Mucosa of descending colon (tissue), 3 donors: ENCODE measurements around the gene YY2. TPM values are rescaled to one million over a fixed set of nuclear protein-coding genes. Genes with fewer than 3 reads are reported as not detected.

Experiments
- ATAC-seq: fragments of 200-7000 bp; cut with Tn5 transposase; one replicate; pipeline ENCODE4 v1.9.1; 2020; ENCODE audit warnings: mild to moderate bottlenecking, moderate library complexity
- DNase-seq, 3 donors: peaks; one replicate each; pipeline ENCODE4 v3.0.0-alpha.2; 2020
- H3K36me3 ChIP-seq: fragments of 200-600 bp; one replicate; pipeline ENCODE4 v1.8.0; 2021; ENCODE audit warnings: low read depth, mild to moderate bottlenecking
- H3K4me1 ChIP-seq: fragments of 200-600 bp; one replicate; pipeline ENCODE4 v1.8.0; 2021; ENCODE audit warnings: low read depth, mild to moderate bottlenecking
- H3K4me3 ChIP-seq: fragments of 200-600 bp; one replicate; pipeline ENCODE4 v1.8.0; 2021; ENCODE audit warnings: mild to moderate bottlenecking
- H3K9me3 ChIP-seq: fragments of 200-600 bp; one replicate; pipeline ENCODE4 v1.8.0; 2021; ENCODE audit warnings: mild to moderate bottlenecking
- CTCF ChIP-seq: fragments of 200-600 bp; IDR thresholded peaks from one replicate; pipeline ENCODE4 v1.8.0; 2022; ENCODE audit warnings: antibody characterized with exemption, mild to moderate bottlenecking
- intact Hi-C, 2 donors: fragments of 100-400 bp; cut with DNase I in 1 of 2; cut with micrococcal nuclease in 1 of 2; formaldehyde crosslinking; loops; one replicate each; pipeline versions ENCODE4 v1.11.0 to v1.11.1; 2022; cut with DNase I, micrococcal nuclease
- total RNA-seq, 3 donors: library from RNA; stranded (reverse); fragmentation: NEBNext Ultra II Directional in 2 of 3; extraction: Animal tissue kit (Norgen Biotek cat#: 25700) in 2 of 3; gene quantifications; one replicate each; pipeline versions ENCODE4 v1.2.1 to v1.2.4, GENCODE V29; 2021 to 2023
- donor health status: DM: no; HTN: no; CAD: no; lungs with moderate emphysema.
- donor health status: DM: no; HTN: no; CAD: no.
- donor health status: DM: no; HTN: yes; CAD: no.

Gene YY2
- total RNA-seq, 3 donors from 2014 or later, result 1.2 to 1.9 (median 1.9) TPM

GRCh38 chrX:21875013-21875412 is 19.2 kb downstream of the YY2 start:
- no peak for DNase-seq
- no peak overlapping the region for H3K4me3 ChIP-seq
- H3K36me3 ChIP-seq, result no peaks in the 10 kb centered on the region
- ATAC-seq, result no peak
- TF ChIP-seq CTCF, result no peak
- intact Hi-C loops, result no loop called here
- no peaks in the 10 kb centered on the region for H3K9me3 ChIP-seq
- no peaks in the 10 kb centered on the region for H3K4me1 ChIP-seq

- H3K9me3 ChIP-seq, result no peaks in the 10 kb centered on the region
- intact Hi-C loops, result no loop called here
- no peak overlapping the region for H3K4me3 ChIP-seq
- no peaks in the 10 kb centered on the region for H3K4me1 ChIP-seq
- ATAC-seq, result no peak
- H3K36me3 ChIP-seq, result no peaks in the 10 kb centered on the region
- no peak for DNase-seq
- no peak for TF ChIP-seq CTCF
These were observed 26.2 kb downstream of the YY2 start for GRCh38 chrX:21881881-21882574.

- Histone ChIP-seq H3K36me3 (no peaks in the 10 kb centered on the region), H3K4me1 (no peaks in the 10 kb centered on the region), H3K4me3 (no peak overlapping the region), H3K9me3 (no peaks in the 10 kb centered on the region)
- DNase-seq (peak in 1 of 3 donors; percentile 23), ATAC-seq (peak; percentile 33)
- TF ChIP-seq CTCF, result no peak
- intact Hi-C loops, result no loop called here
These were observed 27.5 kb downstream of the YY2 start for GRCh38 chrX:21883258-21883657.

- H3K9me3 ChIP-seq, result no peaks in the 10 kb centered on the region
- no peak for TF ChIP-seq CTCF
- no peak overlapping the region for H3K4me3 ChIP-seq
- no peak for DNase-seq
- no peaks in the 10 kb centered on the region for H3K36me3 ChIP-seq
- intact Hi-C loops, result no loop called here
- no peaks in the 10 kb centered on the region for H3K4me1 ChIP-seq
- ATAC-seq, result no peak
These were observed 29.8 kb downstream of the YY2 start for GRCh38 chrX:21885568-21885967.

- DNase-seq, result peak in 1 of 3 donors; percentile 2
- Histone ChIP-seq H3K4me1 (no peaks in the 10 kb centered on the region), H3K9me3 (no peaks in the 10 kb centered on the region), H3K36me3 (no peaks in the 10 kb centered on the region), H3K4me3 (no peak overlapping the region)
- ATAC-seq, result peak; percentile 33
- intact Hi-C loops, result no loop called here
- TF ChIP-seq CTCF, result no peak
These were observed 49.5 kb downstream of the YY2 start for GRCh38 chrX:21905313-21905712.

- Histone ChIP-seq H3K4me1 (no peaks in the 10 kb centered on the region), H3K9me3 (no peaks in the 10 kb centered on the region), H3K36me3 (no peaks in the 10 kb centered on the region), H3K4me3 (no peak overlapping the region)
- no peak for DNase-seq
- TF ChIP-seq CTCF, result no peak
- ATAC-seq, result no peak
- intact Hi-C loops, result no loop called here
These were observed 50.2 kb downstream of the YY2 start for GRCh38 chrX:21905953-21906352.
